ENCODE results near the gene SNTG2.

- no peak for TF ChIP-seq CTCF (IDR thresholded peaks at IDR 0.05)
- no peak for TF ChIP-seq POLR2A (IDR thresholded peaks at IDR 0.05)
These were observed 410.1 kb downstream of the SNTG2 start for GRCh38 chr2:1360557-1361250.
